Measurements from ENCODE around the gene BEST3. TPM values are rescaled to one million over a fixed set of nuclear protein-coding genes. Genes with fewer than 3 reads are reported as not detected.

BEST3 gene
- total RNA-seq, 1 experiment from 2014 or later, result not detected

DNA sequence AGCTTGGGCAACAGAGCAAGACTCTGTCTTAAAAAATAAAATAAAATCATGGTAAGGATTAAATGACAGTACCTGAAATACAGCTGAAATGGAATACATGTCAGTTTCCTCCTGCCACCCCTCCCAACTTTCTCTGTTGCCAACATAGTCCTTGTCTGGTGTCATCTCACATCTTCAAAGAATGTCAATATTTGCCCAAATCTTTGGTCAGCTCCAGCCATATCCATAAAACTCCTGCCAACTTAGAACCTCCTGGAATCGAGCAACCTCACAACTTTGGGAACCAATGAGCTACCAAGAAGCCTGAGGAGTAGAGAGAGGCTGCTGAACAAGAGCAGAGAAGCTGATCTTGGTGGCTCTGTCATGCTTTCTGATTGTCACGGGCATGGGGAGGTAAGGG is 77.6 kb downstream of the BEST3 start:
- H3K9me3 Mint-ChIP-seq, result no peaks in the 10 kb centered on the region
- no peaks in the 10 kb centered on the region for H3K36me3 Mint-ChIP-seq
- TF ChIP-seq IRF1 (CRISPR knock-in tag; IDR thresholded peaks at IDR 0.05), result no peak
- no peak for TF ChIP-seq ZSCAN18 (CRISPR knock-in tag; IDR thresholded peaks at IDR 0.05)
- TF ChIP-seq OVOL2 (CRISPR knock-in tag; IDR thresholded peaks at IDR 0.05; ENCODE audit: borderline replicate concordance), result no peak
- no peak for TF ChIP-seq ATF1 (CRISPR knock-in tag; IDR thresholded peaks at IDR 0.05)
- TF ChIP-seq, protein P1, sequence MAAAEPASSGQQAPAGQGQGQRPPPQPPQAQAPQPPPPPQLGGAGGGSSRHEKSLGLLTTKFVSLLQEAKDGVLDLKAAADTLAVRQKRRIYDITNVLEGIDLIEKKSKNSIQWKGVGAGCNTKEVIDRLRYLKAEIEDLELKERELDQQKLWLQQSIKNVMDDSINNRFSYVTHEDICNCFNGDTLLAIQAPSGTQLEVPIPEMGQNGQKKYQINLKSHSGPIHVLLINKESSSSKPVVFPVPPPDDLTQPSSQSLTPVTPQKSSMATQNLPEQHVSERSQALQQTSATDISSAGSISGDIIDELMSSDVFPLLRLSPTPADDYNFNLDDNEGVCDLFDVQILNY (CRISPR knock-in tag; IDR thresholded peaks at IDR 0.05), result no peak
- TF ChIP-seq, protein P2, sequence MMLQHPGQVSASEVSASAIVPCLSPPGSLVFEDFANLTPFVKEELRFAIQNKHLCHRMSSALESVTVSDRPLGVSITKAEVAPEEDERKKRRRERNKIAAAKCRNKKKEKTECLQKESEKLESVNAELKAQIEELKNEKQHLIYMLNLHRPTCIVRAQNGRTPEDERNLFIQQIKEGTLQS (CRISPR knock-in tag; conservative IDR thresholded peaks at IDR 0.05), result no peak
- TF ChIP-seq TP53 (CRISPR knock-in tag; IDR thresholded peaks at IDR 0.05), result no peak
- no peak overlapping the region for H3K4me3 Mint-ChIP-seq
- POLR2A ChIA-PET, result no interaction called here
- H3K4me1 Mint-ChIP-seq, result no peaks in the 10 kb centered on the region
- CTCF ChIA-PET, result interaction anchor here (1.3 kb wide), 1 partner anchor 18 kb away, joined by 3 read pairs; no protein-coding TSS in a partner anchor
- ATAC-seq (no peak), DNase-seq (ENCODE audit: low spot score) (no peak)
- H3K27ac Mint-ChIP-seq, result no peak overlapping the region
- H3K27me3 Mint-ChIP-seq (ENCODE audit: low read depth), result peaks cover 5% of the 10 kb centered on the region

DNA sequence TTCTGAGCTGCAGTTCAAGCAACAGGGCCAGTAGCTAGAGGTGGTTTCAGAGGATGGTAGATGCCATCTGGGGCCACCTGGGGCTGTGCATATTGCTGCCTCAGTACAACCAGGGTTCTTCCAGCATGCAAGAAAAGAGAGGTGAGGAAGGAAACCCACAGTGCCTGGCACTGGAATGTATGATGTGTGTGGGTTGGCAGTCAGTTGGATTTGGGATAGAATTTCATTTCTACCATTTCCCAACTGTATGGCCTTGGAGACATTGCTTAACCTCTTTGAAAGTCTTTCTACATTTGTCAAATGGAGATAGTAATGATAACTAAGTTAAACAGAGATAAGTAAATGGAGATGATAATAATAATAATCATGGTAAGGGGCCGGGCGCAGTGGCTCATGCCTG is 78.2 kb downstream of the BEST3 start:
- DNase-seq (ENCODE audit: low spot score) (no peak), ATAC-seq (no peak)
- Mint-ChIP-seq H3K27me3 (ENCODE audit: low read depth) (peaks cover 5% of the 10 kb centered on the region), H3K9me3 (no peaks in the 10 kb centered on the region), H3K4me3 (no peak overlapping the region), H3K36me3 (no peaks in the 10 kb centered on the region), H3K4me1 (no peaks in the 10 kb centered on the region), H3K27ac (no peak overlapping the region)
- CTCF ChIA-PET, result interaction anchor here (1.0 kb wide), 1 partner anchor 18 kb away, joined by 3 read pairs; no protein-coding TSS in a partner anchor
- no peak for TF ChIP-seq ZNF423 (CRISPR knock-in tag; IDR thresholded peaks at IDR 0.05)
- POLR2A ChIA-PET, result no interaction called here

DNA sequence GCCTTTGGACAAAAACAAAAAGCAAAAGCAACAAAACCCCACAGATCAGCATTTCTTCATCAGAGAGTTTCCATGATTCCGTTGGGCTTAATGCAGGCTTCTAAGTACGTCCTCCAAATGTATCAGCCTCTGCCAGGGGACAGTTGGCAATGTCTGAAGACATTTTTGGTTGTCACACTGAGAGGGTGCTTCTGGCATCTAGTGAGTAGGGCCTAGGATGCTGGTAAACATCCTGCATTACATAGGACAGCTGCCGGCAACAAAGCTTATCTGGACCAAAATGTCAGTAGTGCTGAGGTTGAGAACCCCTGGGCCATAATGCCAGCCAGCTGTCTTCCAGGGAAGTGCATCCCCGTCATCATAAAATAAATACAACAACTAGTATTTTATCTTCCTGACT is 79.0 kb downstream of the BEST3 start:
- H3K27me3 Mint-ChIP-seq (ENCODE audit: low read depth), result peaks cover 5% of the 10 kb centered on the region
- POLR2A ChIA-PET, result no interaction called here
- no peaks in the 10 kb centered on the region for H3K4me1 Mint-ChIP-seq

GRCh38 chr12:69619050-69619449 is 80.1 kb downstream of the BEST3 start:
- no peak for DNase-seq (ENCODE audit: low spot score)
- Mint-ChIP-seq H3K36me3 (no peaks in the 10 kb centered on the region), H3K4me1 (no peaks in the 10 kb centered on the region), H3K9me3 (no peaks in the 10 kb centered on the region), H3K4me3 (no peak overlapping the region), H3K27ac (no peak overlapping the region), H3K27me3 (ENCODE audit: low read depth) (peaks cover 5% of the 10 kb centered on the region)
- POLR2A ChIA-PET, result interaction anchor here (0.6 kb wide), 1 partner anchor 334 kb away, joined by 8 read pairs; no protein-coding TSS in a partner anchor
- ATAC-seq, result no peak
- CTCF ChIA-PET, result interaction anchor here (0.6 to 2.1 kb wide), 3 partner anchors 11 to 105 kb away, joined by 3 to 6 read pairs (median 4); no protein-coding TSS in a partner anchor
- TF ChIP-seq, protein P3, sequence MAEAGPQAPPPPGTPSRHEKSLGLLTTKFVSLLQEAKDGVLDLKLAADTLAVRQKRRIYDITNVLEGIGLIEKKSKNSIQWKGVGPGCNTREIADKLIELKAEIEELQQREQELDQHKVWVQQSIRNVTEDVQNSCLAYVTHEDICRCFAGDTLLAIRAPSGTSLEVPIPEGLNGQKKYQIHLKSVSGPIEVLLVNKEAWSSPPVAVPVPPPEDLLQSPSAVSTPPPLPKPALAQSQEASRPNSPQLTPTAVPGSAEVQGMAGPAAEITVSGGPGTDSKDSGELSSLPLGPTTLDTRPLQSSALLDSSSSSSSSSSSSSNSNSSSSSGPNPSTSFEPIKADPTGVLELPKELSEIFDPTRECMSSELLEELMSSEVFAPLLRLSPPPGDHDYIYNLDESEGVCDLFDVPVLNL (CRISPR knock-in tag; IDR thresholded peaks at IDR 0.05; ENCODE audit: borderline replicate concordance, low read depth), result no peak
- TF ChIP-seq MYBL2 (CRISPR knock-in tag; IDR thresholded peaks at IDR 0.05) (no peak), NFATC4 (CRISPR knock-in tag; IDR thresholded peaks at IDR 0.05) (no peak), RORB (CRISPR knock-in tag; IDR thresholded peaks at IDR 0.05) (no peak), ZNF317 (CRISPR knock-in tag; IDR thresholded peaks at IDR 0.05; ENCODE audit: borderline replicate concordance, low read depth) (no peak), GABPB1 (CRISPR knock-in tag; IDR thresholded peaks at IDR 0.05) (no peak), IRF2 (CRISPR knock-in tag; IDR thresholded peaks at IDR 0.05; ENCODE audit: borderline replicate concordance, low read depth) (no peak)
- TF ChIP-seq, protein P4, sequence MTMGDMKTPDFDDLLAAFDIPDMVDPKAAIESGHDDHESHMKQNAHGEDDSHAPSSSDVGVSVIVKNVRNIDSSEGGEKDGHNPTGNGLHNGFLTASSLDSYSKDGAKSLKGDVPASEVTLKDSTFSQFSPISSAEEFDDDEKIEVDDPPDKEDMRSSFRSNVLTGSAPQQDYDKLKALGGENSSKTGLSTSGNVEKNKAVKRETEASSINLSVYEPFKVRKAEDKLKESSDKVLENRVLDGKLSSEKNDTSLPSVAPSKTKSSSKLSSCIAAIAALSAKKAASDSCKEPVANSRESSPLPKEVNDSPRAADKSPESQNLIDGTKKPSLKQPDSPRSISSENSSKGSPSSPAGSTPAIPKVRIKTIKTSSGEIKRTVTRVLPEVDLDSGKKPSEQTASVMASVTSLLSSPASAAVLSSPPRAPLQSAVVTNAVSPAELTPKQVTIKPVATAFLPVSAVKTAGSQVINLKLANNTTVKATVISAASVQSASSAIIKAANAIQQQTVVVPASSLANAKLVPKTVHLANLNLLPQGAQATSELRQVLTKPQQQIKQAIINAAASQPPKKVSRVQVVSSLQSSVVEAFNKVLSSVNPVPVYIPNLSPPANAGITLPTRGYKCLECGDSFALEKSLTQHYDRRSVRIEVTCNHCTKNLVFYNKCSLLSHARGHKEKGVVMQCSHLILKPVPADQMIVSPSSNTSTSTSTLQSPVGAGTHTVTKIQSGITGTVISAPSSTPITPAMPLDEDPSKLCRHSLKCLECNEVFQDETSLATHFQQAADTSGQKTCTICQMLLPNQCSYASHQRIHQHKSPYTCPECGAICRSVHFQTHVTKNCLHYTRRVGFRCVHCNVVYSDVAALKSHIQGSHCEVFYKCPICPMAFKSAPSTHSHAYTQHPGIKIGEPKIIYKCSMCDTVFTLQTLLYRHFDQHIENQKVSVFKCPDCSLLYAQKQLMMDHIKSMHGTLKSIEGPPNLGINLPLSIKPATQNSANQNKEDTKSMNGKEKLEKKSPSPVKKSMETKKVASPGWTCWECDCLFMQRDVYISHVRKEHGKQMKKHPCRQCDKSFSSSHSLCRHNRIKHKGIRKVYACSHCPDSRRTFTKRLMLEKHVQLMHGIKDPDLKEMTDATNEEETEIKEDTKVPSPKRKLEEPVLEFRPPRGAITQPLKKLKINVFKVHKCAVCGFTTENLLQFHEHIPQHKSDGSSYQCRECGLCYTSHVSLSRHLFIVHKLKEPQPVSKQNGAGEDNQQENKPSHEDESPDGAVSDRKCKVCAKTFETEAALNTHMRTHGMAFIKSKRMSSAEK (CRISPR knock-in tag; IDR thresholded peaks at IDR 0.05; ENCODE audit: borderline replicate concordance), result no peak

More for the DNA sequence above, 79.0 kb downstream of the BEST3 start:
- no peaks in the 10 kb centered on the region for H3K36me3 Mint-ChIP-seq
- DNase-seq (ENCODE audit: low spot score) (no peak), ATAC-seq (no peak)
- CTCF ChIA-PET, result interaction anchor here (1.0 to 2.1 kb wide), 2 partner anchors 19 to 20 kb away, joined by 3 to 6 read pairs; no protein-coding TSS in a partner anchor
- no peak overlapping the region for H3K27ac Mint-ChIP-seq
- H3K9me3 Mint-ChIP-seq, result no peaks in the 10 kb centered on the region
- no peak for TF ChIP-seq ERG (CRISPR knock-in tag; IDR thresholded peaks at IDR 0.05)
- TF ChIP-seq CREB1 (CRISPR knock-in tag; IDR thresholded peaks at IDR 0.05), result no peak
- TF ChIP-seq MXD4 (CRISPR knock-in tag; IDR thresholded peaks at IDR 0.05; ENCODE audit: borderline replicate concordance), result no peak
- no peak overlapping the region for H3K4me3 Mint-ChIP-seq

Data from WTC11 (cell line).